PC-9 (cell line): ENCODE measurements around the gene PITX3.

Source experiments
- EZH2 ChIP-seq: fragments of 200-600 bp; sonication (generic); IDR thresholded peaks from 2 replicates; pipeline ENCODE4 v1.8.0; 2017; ENCODE audit warnings: antibody characterized with exemption, low read depth
- TF ChIP-seq, protein P1 (sequence below): fragments of 200-600 bp; sonication (generic); conservative IDR thresholded peaks from 2 replicates; pipeline ENCODE4 v1.6.1; 2017; ENCODE audit warnings: mixed run types, antibody characterized with exemption, mild to moderate bottlenecking, moderate library complexity

DNA sequence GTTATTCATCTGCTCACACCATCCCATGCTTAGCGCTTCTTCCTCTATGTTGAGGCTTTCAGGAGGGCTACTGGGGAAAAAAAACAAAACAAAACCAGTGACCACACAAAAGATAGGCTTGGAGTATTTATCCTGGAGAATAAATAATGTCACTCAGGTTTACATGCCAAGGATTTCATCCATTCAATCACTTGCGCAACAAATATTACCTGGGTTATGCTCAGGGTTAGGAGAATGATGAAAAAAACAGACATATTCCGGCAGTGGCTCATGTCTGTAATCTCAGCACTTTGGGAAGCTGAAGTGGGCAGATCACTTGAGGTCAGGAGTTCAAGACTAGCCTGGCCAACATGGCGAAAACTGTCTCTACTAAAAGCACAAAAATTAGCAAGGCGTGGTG is 18.5 kb downstream of the PITX3 start:
- TF ChIP-seq, protein P1, sequence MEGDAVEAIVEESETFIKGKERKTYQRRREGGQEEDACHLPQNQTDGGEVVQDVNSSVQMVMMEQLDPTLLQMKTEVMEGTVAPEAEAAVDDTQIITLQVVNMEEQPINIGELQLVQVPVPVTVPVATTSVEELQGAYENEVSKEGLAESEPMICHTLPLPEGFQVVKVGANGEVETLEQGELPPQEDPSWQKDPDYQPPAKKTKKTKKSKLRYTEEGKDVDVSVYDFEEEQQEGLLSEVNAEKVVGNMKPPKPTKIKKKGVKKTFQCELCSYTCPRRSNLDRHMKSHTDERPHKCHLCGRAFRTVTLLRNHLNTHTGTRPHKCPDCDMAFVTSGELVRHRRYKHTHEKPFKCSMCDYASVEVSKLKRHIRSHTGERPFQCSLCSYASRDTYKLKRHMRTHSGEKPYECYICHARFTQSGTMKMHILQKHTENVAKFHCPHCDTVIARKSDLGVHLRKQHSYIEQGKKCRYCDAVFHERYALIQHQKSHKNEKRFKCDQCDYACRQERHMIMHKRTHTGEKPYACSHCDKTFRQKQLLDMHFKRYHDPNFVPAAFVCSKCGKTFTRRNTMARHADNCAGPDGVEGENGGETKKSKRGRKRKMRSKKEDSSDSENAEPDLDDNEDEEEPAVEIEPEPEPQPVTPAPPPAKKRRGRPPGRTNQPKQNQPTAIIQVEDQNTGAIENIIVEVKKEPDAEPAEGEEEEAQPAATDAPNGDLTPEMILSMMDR, result no peak
- no peak for TF ChIP-seq EZH2
